H1 (cell line): ENCODE results near the gene ATP6V0A1. TPM values are rescaled to one million over a fixed set of nuclear protein-coding genes. Genes with fewer than 3 reads are reported as not detected.
"Not testable (repeated sequence)": the region's sequence is repeated elsewhere in the genome, so short reads cannot be mapped to it uniquely, and the experiment has no call there.

Source experiments
- CTCF ChIA-PET: fragments of 300-600 bp; sonication (Branson Sonifier 250); formaldehyde crosslinking; loops from one replicate; lab custom pipeline; 2021; ENCODE audit not compliant: partially characterized antibody; lab: Charles Lee
- POLR2A ChIA-PET: fragments of 300-600 bp; sonication (Branson Sonifier 250); formaldehyde crosslinking; loops from one replicate; lab custom pipeline; 2021; ENCODE audit warnings: inconsistent platforms; ENCODE audit not compliant: partially characterized antibody; lab: Charles Lee
- DNase-seq, 2 experiments: peaks; one replicate each; pipeline versions ENCODE4 v3.0.0 to v3.0.0-alpha.2; 2010 to 2022; ENCODE audit warnings: low spot score in 2 of 2, low read depth in 1 of 2, mixed read lengths in 1 of 2
- FAIRE-seq: peaks from 2 replicates; lab custom pipeline; 2011; peaks lifted over from hg19 to GRCh38; lab: Jason Lieb, UNC
- H2AFZ ChIP-seq: 2 replicates; pipeline ENCODE4 v1.8.1; 2012; ENCODE audit warnings: low read length, inconsistent platforms
- H2AK5ac ChIP-seq: 2 replicates; pipeline ENCODE4 v1.6.1; 2013; ENCODE audit warnings: low read depth, low read length
- H2BK120ac ChIP-seq: replicated peaks from 2 replicates; pipeline ENCODE3; 2013; ENCODE audit warnings: low read depth, low read length, inconsistent platforms
- H2BK12ac ChIP-seq: 2 replicates; pipeline ENCODE4 v1.6.1; 2013; ENCODE audit warnings: low read depth, low read length
- H2BK15ac ChIP-seq: 2 replicates; pipeline ENCODE4 v1.6.1; 2013; ENCODE audit warnings: low read length
- H2BK20ac ChIP-seq: 2 replicates; pipeline ENCODE4 v1.6.1; 2013; ENCODE audit warnings: low read length
- H2BK5ac ChIP-seq: 2 replicates; pipeline ENCODE4 v1.6.1; 2013; ENCODE audit warnings: low read depth, low read length
- H3K14ac ChIP-seq: 2 replicates; pipeline ENCODE4 v1.6.1; 2013; ENCODE audit warnings: inconsistent platforms; ENCODE audit not compliant: insufficient read length
- H3K18ac ChIP-seq: 2 replicates; pipeline ENCODE4 v1.6.1; 2013; ENCODE audit warnings: low read length; ENCODE audit errors: extremely low read depth
- H3K23ac ChIP-seq: 2 replicates; pipeline ENCODE4 v1.6.1; 2013; ENCODE audit warnings: inconsistent platforms; ENCODE audit not compliant: insufficient read length
- H3K23me2 ChIP-seq: 2 replicates; pipeline ENCODE4 v1.6.1; 2013; ENCODE audit warnings: low read depth, low read length
- H3K27ac ChIP-seq: 2 replicates; pipeline ENCODE4 v1.6.1; 2011; ENCODE audit warnings: low read depth, low read length, inconsistent platforms
- H3K27me3 ChIP-seq, 4 experiments: replicated peaks in 1 of 4; 1 replicate in 1 of 4; 2 replicates in 3 of 4; pipeline versions ENCODE4 v1.6.1 to v1.8.1; 2011 to 2013; ENCODE audit warnings: low read length in 3 of 4, mild to moderate bottlenecking in 3 of 4, inconsistent platforms in 2 of 4, mixed read lengths in 2 of 4, moderate library complexity in 1 of 4; ENCODE audit not compliant: control insufficient read depth in 3 of 4, insufficient read depth in 3 of 4; ENCODE audit errors: extremely low read depth in 1 of 4
- H3K36me3 ChIP-seq, 4 experiments: 2 replicates each; pipeline versions ENCODE4 v1.6.1 to v1.8.1; 2011 to 2013; ENCODE audit warnings: mild to moderate bottlenecking in 4 of 4, low read length in 3 of 4, moderate library complexity in 2 of 4, control low read depth in 1 of 4, inconsistent platforms in 1 of 4; ENCODE audit not compliant: insufficient read depth in 4 of 4, control insufficient read depth in 2 of 4
- H3K4ac ChIP-seq: replicated peaks from 2 replicates; pipeline ENCODE3; 2013; ENCODE audit warnings: low read length, low read depth, mixed read lengths, inconsistent platforms; ENCODE audit not compliant: insufficient read length
- H3K4me1 ChIP-seq, 4 experiments: replicated peaks in 1 of 4; 1 replicate in 1 of 4; 2 replicates in 3 of 4; pipeline versions ENCODE4 v1.6.1 to v1.8.1; 2011 to 2013; ENCODE audit warnings: low read length in 3 of 4, inconsistent platforms in 2 of 4, mixed read lengths in 1 of 4; ENCODE audit not compliant: insufficient read depth in 4 of 4, control insufficient read depth in 3 of 4
- H3K4me2 ChIP-seq, 2 experiments: 2 replicates each; pipeline versions ENCODE4 v1.6.1 to v1.8.1; 2011 to 2013; ENCODE audit warnings: low read depth in 2 of 2, low read length in 2 of 2, control low read depth in 1 of 2, inconsistent platforms in 1 of 2, mild to moderate bottlenecking in 1 of 2; ENCODE audit not compliant: insufficient read depth in 1 of 2
- H3K4me3 ChIP-seq, 4 experiments: fragments of 200-600, 300-600 bp in 1 of 4; sonication (generic), shearing (Covaris generic), sonication (Bioruptor Twin) in 1 of 4; 2 replicates each; pipeline versions ENCODE4 v1.5.1 to v1.8.1; 2011 to 2016; ENCODE audit warnings: low read length in 4 of 4, low read depth in 3 of 4, control low read depth in 2 of 4, inconsistent platforms in 2 of 4, mild to moderate bottlenecking in 2 of 4, mixed read lengths in 1 of 4, moderate library complexity in 1 of 4; ENCODE audit not compliant: insufficient read depth in 2 of 4; ENCODE audit errors: extremely low read depth in 1 of 4
- H3K56ac ChIP-seq: replicated peaks from 2 replicates; pipeline ENCODE3; 2013; ENCODE audit warnings: low read depth, mild to moderate bottlenecking, mixed read lengths, low read length, inconsistent platforms; ENCODE audit not compliant: insufficient read length
- H3K79me1 ChIP-seq: 2 replicates; pipeline ENCODE4 v1.6.1; 2013; ENCODE audit warnings: low read depth, low read length, control low read depth
- H3K79me2 ChIP-seq, 2 experiments: 2 replicates each; pipeline versions ENCODE4 v1.6.1 to v1.8.1; 2012 to 2013; ENCODE audit warnings: low read length in 2 of 2, mild to moderate bottlenecking in 2 of 2, inconsistent platforms in 1 of 2; ENCODE audit not compliant: insufficient read depth in 2 of 2, control insufficient read depth in 1 of 2
- H3K9ac ChIP-seq, 4 experiments: replicated peaks in 1 of 4; 1 replicate in 1 of 4; 2 replicates in 3 of 4; pipeline versions ENCODE4 v1.6.1 to v1.8.1; 2011 to 2013; ENCODE audit warnings: low read depth in 3 of 4, low read length in 3 of 4, control low read depth in 2 of 4, mild to moderate bottlenecking in 2 of 4, moderate library complexity in 2 of 4, inconsistent platforms in 1 of 4; ENCODE audit errors: extremely low read depth in 1 of 4
- H3K9me3 ChIP-seq, 2 experiments: 2 replicates each; pipeline versions ENCODE4 v1.6.1 to v1.8.1; 2012 to 2013; ENCODE audit warnings: mild to moderate bottlenecking in 2 of 2, moderate library complexity in 2 of 2, control low read depth in 1 of 2, inconsistent platforms in 1 of 2, low read depth in 1 of 2, low read length in 1 of 2, mixed read lengths in 1 of 2; ENCODE audit not compliant: insufficient read depth in 2 of 2
- H4K20me1 ChIP-seq, 2 experiments: replicated peaks in 1 of 2; 2 replicates each; pipeline versions ENCODE3 to v1.8.1; 2011 to 2013; ENCODE audit warnings: inconsistent platforms in 2 of 2, low read length in 2 of 2, mild to moderate bottlenecking in 1 of 2; ENCODE audit not compliant: insufficient read depth in 2 of 2, control insufficient read depth in 1 of 2
- H4K5ac ChIP-seq: 2 replicates; pipeline ENCODE4 v1.6.1; 2013; ENCODE audit warnings: low read length, low read depth, mixed read lengths, inconsistent platforms; ENCODE audit not compliant: insufficient read length
- H4K8ac ChIP-seq: 2 replicates; pipeline ENCODE4 v1.8.0; 2013; ENCODE audit warnings: mild to moderate bottlenecking, moderate library complexity, low read length, inconsistent platforms; ENCODE audit not compliant: insufficient read depth; ENCODE audit errors: extremely low read depth
- H4K91ac ChIP-seq: replicated peaks from 2 replicates; pipeline ENCODE3; 2013; ENCODE audit warnings: low read length, mixed read lengths, inconsistent platforms; ENCODE audit not compliant: insufficient read length
- WGBS, 2 experiments: shearing (Covaris generic) in 1 of 2; methylation state at CpG; one replicate each; pipeline versions ENCODE4 v1.1.6 to v1.1.7; 2013 to 2015; ENCODE audit warnings: low lambda C conversion rate in 2 of 2, mixed read lengths in 2 of 2, inconsistent platforms in 1 of 2, low coverage in 1 of 2, missing lambda C conversion rate in 1 of 2; ENCODE audit not compliant: insufficient replicate concordance in 2 of 2, insufficient coverage in 1 of 2, insufficient read length in 1 of 2; ENCODE audit errors: extremely low coverage in 1 of 2, missing lambda C conversion rate in 1 of 2; 5-methylcytosine and 5-hydroxymethylcytosine counted together
- polyA plus RNA-seq, 7 experiments: library from polyadenylated mRNA; depleted of rRNA in 3 of 7; stranded (reverse) in 5 of 7; unstranded in 2 of 7; fragments of >200 nt in 5 of 7; fragments of 200-250 nt in 2 of 7; gene quantifications; 1 replicate in 5 of 7; 2 replicates in 1 of 7; 4 replicates in 1 of 7; pipeline versions ENCODE4 v1.2.1 to v1.2.3, GENCODE V29; 2011 to 2013; ENCODE audit warnings: missing spikeins in 2 of 7, mixed read lengths in 2 of 7
- total RNA-seq: library from RNA; stranded (reverse); fragmentation: NEBNext Ultra II Directional; extraction: Animal tissue kit (Norgen Biotek cat#: 25700); gene quantifications from 2 replicates; pipeline ENCODE4 v1.2.1, GENCODE V29; 2021

The ATP6V0A1 gene
- total and polyA plus RNA-seq, 2 of the 8 experiments (the other 6 are each of a cell fraction or from before 2014, with no cell fraction given), result 55.3 to 63.4 TPM

GRCh38 chr17:42540558-42540957, 81.9 kb downstream of the ATP6V0A1 start:
- POLR2A ChIA-PET, result interaction anchor here (1.4 kb wide), 1 partner anchor 20 kb away, joined by 3 read pairs; no protein-coding TSS in a partner anchor
- not testable (repeated sequence) for H3K79me2 ChIP-seq, H2BK15ac ChIP-seq, H3K9ac ChIP-seq, H2AFZ ChIP-seq, FAIRE-seq, H4K5ac ChIP-seq, H3K4me2 ChIP-seq, H2BK120ac ChIP-seq, H3K23me2 ChIP-seq, H4K20me1 ChIP-seq, H3K56ac ChIP-seq, H3K79me1 ChIP-seq, H3K27me3 ChIP-seq, H2BK20ac ChIP-seq, H4K8ac ChIP-seq, H3K4me3 ChIP-seq, H3K23ac ChIP-seq, H3K9me3 ChIP-seq, H3K18ac ChIP-seq, H2BK5ac ChIP-seq, H3K14ac ChIP-seq, H3K4ac ChIP-seq, H4K91ac ChIP-seq, H2BK12ac ChIP-seq, DNase-seq, H3K27ac ChIP-seq, H2AK5ac ChIP-seq
- 88% methylated on average over 4 of the region's 4 CpGs; no CpG with 5 or more reads in 1 of the 2 experiments for WGBS, 2 experiments
- CTCF ChIA-PET, result interaction anchor here (0.7 to 1.5 kb wide), 3 partner anchors 13 to 231 kb away, joined by 3 to 6 read pairs (median 4); no protein-coding TSS in a partner anchor
- Histone ChIP-seq H3K36me3 (peaks cover 0 to 15% (median 8%) of the 10 kb centered on the region in 4 experiments; a peak in 5 of 8 replicates), H3K4me1 (peaks cover 0 to 12% (median 10%) of the 10 kb centered on the region in 4 experiments; a peak in 6 of 7 replicates)
